SK-N-SH (cell line): ENCODE measurements around the gene ZC2HC1C. TPM values are rescaled to one million over a fixed set of nuclear protein-coding genes. Genes with fewer than 3 reads are reported as not detected.

Experiments used
- CTCF ChIA-PET: fragments of 300-600, 350-600 bp; formaldehyde crosslinking; extraction: SDS; loops from one replicate; lab custom pipeline; 2021; lab: Yijun Ruan, JAX
- POLR2A ChIA-PET: fragments of 350-600 bp; sonication (Branson Sonifier 250); formaldehyde crosslinking; extraction: SDS; loops from one replicate; lab custom pipeline; 2020; ENCODE audit warnings: antibody characterized with exemption, inconsistent platforms; lab: Yijun Ruan, JAX
- DNase-seq: peaks from one replicate; pipeline ENCODE4 v3.0.0; 2012
- H2AFZ ChIP-seq: fragments of 200-600 bp; sonication (generic); 2 replicates; pipeline ENCODE4 v1.8.1; 2016; ENCODE audit warnings: antibody characterized with exemption, mild to moderate bottlenecking, low read depth
- H3F3A ChIP-seq: fragments of 200-600 bp; sonication (generic); replicated peaks from 2 replicates; pipeline ENCODE3; 2016; ENCODE audit warnings: antibody characterized with exemption, mild to moderate bottlenecking; ENCODE audit not compliant: insufficient read depth
- H3K27ac ChIP-seq, 2 experiments: fragments of 200-500 bp in 1 of 2; fragments of 200-600 bp in 1 of 2; sonication (Bioruptor generic) in 1 of 2; sonication (generic), shearing (Covaris generic) in 1 of 2; 2 replicates each; pipeline versions ENCODE4 v1.5.1 to v1.6.1; 2014 to 2016; ENCODE audit warnings: low read depth in 2 of 2, inconsistent platforms in 1 of 2, low read length in 1 of 2, mild to moderate bottlenecking in 1 of 2, mixed read lengths in 1 of 2
- H3K27me3 ChIP-seq: fragments of 200-600 bp; sonication (generic), shearing (Covaris generic); 2 replicates; pipeline ENCODE4 v1.6.1; 2016; ENCODE audit warnings: mixed run types; ENCODE audit not compliant: insufficient read depth
- H3K36me3 ChIP-seq, 2 experiments: fragments of 200-500 bp in 1 of 2; fragments of 200-600 bp in 1 of 2; sonication (Bioruptor generic) in 1 of 2; sonication (generic) in 1 of 2; replicated peaks in 1 of 2; 2 replicates each; pipeline versions ENCODE3 to v1.5.1; 2014 to 2016; ENCODE audit warnings: low read length in 1 of 2, mild to moderate bottlenecking in 1 of 2; ENCODE audit not compliant: insufficient read depth in 2 of 2, control insufficient read depth in 1 of 2
- H3K4me1 ChIP-seq, 2 experiments: fragments of 200-500 bp in 1 of 2; fragments of 200-600 bp in 1 of 2; sonication (Bioruptor generic) in 1 of 2; sonication (generic), shearing (Covaris generic) in 1 of 2; 2 replicates each; pipeline versions ENCODE4 v1.5.1 to v1.6.1; 2014 to 2016; ENCODE audit warnings: low read depth in 1 of 2, low read length in 1 of 2, mixed run types in 1 of 2; ENCODE audit not compliant: insufficient read depth in 2 of 2, control insufficient read depth in 1 of 2
- H3K4me2 ChIP-seq: fragments of 200-600 bp; sonication (generic), shearing (Covaris generic); 2 replicates; pipeline ENCODE4 v1.6.1; 2017; ENCODE audit warnings: mixed run types
- H3K4me3 ChIP-seq, 2 experiments: fragments of 200-500 bp in 1 of 2; fragments of 200-600 bp in 1 of 2; sonication (Bioruptor generic) in 1 of 2; sonication (generic), shearing (Covaris generic) in 1 of 2; 2 replicates each; pipeline versions ENCODE4 v1.5.1 to v1.8.1; 2014 to 2016; ENCODE audit warnings: low read depth in 2 of 2, inconsistent platforms in 1 of 2, low read length in 1 of 2, mild to moderate bottlenecking in 1 of 2, mixed read lengths in 1 of 2, moderate library complexity in 1 of 2
- H3K79me2 ChIP-seq: fragments of 200-600 bp; sonication (generic); 2 replicates; pipeline ENCODE4 v1.8.1; 2017; ENCODE audit warnings: mild to moderate bottlenecking; ENCODE audit not compliant: insufficient read depth
- H3K9ac ChIP-seq: fragments of 200-600 bp; sonication (generic); 2 replicates; pipeline ENCODE4 v1.6.1; 2017; ENCODE audit warnings: mixed run types
- H3K9me2 ChIP-seq: fragments of 200-600 bp; sonication (generic); 2 replicates; pipeline ENCODE4 v1.6.1; 2017; ENCODE audit warnings: mixed run types
- H3K9me3 ChIP-seq: fragments of 200-600 bp; sonication (generic); 2 replicates; pipeline ENCODE4 v1.6.1; 2017; ENCODE audit warnings: mixed run types, mild to moderate bottlenecking, moderate library complexity
- H4K20me1 ChIP-seq: fragments of 200-600 bp; sonication (generic); 2 replicates; pipeline ENCODE4 v1.6.1; 2017; ENCODE audit warnings: mild to moderate bottlenecking, mixed run types; ENCODE audit not compliant: insufficient read depth
- CHD2 ChIP-seq: fragments of 150-350 bp; IDR thresholded peaks from 2 replicates; pipeline ENCODE4 v1.6.1; 2018; ENCODE audit warnings: low read length; ENCODE audit not compliant: partially characterized antibody
- CTCF ChIP-seq: fragments of 200-600 bp; sonication (generic); IDR thresholded peaks from 2 replicates; pipeline ENCODE4 v1.6.1; 2017; ENCODE audit warnings: antibody characterized with exemption, mild to moderate bottlenecking, moderate library complexity
- FOSL2 ChIP-seq: IDR thresholded peaks from 2 replicates; pipeline ENCODE4 v1.4.0; 2012; ENCODE audit warnings: low read depth, mild to moderate bottlenecking, moderate library complexity, borderline replicate concordance
- FOXM1 ChIP-seq: IDR thresholded peaks from 2 replicates; pipeline ENCODE4 v1.4.0; 2012; ENCODE audit warnings: low read depth, mild to moderate bottlenecking
- GABPA ChIP-seq: IDR thresholded peaks from 2 replicates; pipeline ENCODE4 v1.4.0; 2012; ENCODE audit warnings: low read depth, mild to moderate bottlenecking
- IRF3 ChIP-seq: fragments of 150-350 bp; IDR thresholded peaks from 2 replicates; pipeline ENCODE4 v1.6.1; 2016; ENCODE audit warnings: mild to moderate bottlenecking, low read depth, low read length
- MEF2A ChIP-seq: IDR thresholded peaks from 2 replicates; pipeline ENCODE4 v1.4.0; 2012; ENCODE audit warnings: low read depth, borderline replicate concordance
- MXI1 ChIP-seq: IDR thresholded peaks from 2 replicates; pipeline ENCODE4 v1.6.1; 2012; ENCODE audit warnings: mild to moderate bottlenecking, low read depth, low read length, improper control_type of control experiment
- NRF1 ChIP-seq: IDR thresholded peaks from 2 replicates; pipeline ENCODE4 v1.6.1; 2012; ENCODE audit warnings: low read depth, mild to moderate bottlenecking, low read length
- REST ChIP-seq: IDR thresholded peaks from 2 replicates; pipeline ENCODE4 v1.6.1; 2012; ENCODE audit warnings: mild to moderate bottlenecking, low read depth, low read length, moderate library complexity
- SMC3 ChIP-seq: IDR thresholded peaks from 2 replicates; pipeline ENCODE4 v1.6.1; 2012; ENCODE audit warnings: low read depth, low read length, improper control_type of control experiment
- USF1 ChIP-seq: IDR thresholded peaks from 2 replicates; pipeline ENCODE4 v1.4.0; 2012; ENCODE audit warnings: low read depth, borderline replicate concordance
- WGBS: methylation state at CpG from one replicate; pipeline ENCODE4 v1.1.6; 2017; ENCODE audit warnings: low lambda C conversion rate; 5-methylcytosine and 5-hydroxymethylcytosine counted together
- polyA plus RNA-seq, 3 experiments: library from polyadenylated mRNA; depleted of rRNA; stranded (reverse); fragments of >200 nt; gene quantifications; 2 replicates each; pipeline ENCODE4 v1.2.3, GENCODE V29; 2012
- TF ChIP-seq, protein P1 (sequence below): IDR thresholded peaks from 2 replicates; pipeline ENCODE4 v1.4.0; 2012; ENCODE audit warnings: low read depth
- TF ChIP-seq, protein P2 (sequence below): IDR thresholded peaks from 2 replicates; pipeline ENCODE4; 2012
- TF ChIP-seq, protein P3 (sequence below): fragments of 150-350 bp; IDR thresholded peaks from 2 replicates; pipeline ENCODE4 v1.6.1; 2017; ENCODE audit warnings: antibody characterized with exemption, low read length, low read depth, borderline replicate concordance

The ZC2HC1C gene
- polyA plus RNA-seq, 1 of the 3 experiments (the other 2 are of a cell fraction): 1.2 TPM

DNA sequence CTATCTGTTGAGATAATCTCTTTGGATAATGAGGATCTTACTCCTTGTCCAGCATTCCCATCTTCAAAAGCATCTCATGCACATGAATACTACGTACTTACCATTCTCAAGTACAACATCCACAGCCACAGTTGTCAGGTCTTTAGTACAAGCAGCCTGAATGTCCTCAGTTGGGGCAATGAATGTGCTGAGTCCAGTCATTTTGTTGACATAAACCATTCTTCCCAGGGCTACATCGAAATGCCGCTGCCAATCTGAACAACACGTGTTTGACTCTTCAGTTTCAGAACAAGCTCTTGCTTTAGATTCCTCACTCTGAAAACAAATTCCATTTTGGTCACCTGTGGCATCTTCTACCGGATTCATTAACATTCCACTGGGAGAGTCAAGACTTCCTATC lies 23.2 kb upstream of the ZC2HC1C start:
- Histone ChIP-seq H3K36me3 (no peaks in the 10 kb centered on the region), H3F3A (peaks cover 21% of the 10 kb centered on the region), H3K4me1 (peaks cover 24 to 27% of the 10 kb centered on the region in 2 experiments; a peak in 3 of 4 replicates), H3K4me3 (no peak overlapping the region), H3K9ac (no peak overlapping the region), H2AFZ (no peak overlapping the region), H3K79me2 (peaks cover 6% of the 10 kb centered on the region; the same call in 1 of the 2 replicates), H3K4me2 (0 out of 2 replicates have a peak overlapping the region, but pooled peaks have one; percentile 5), H3K27me3 (no peaks in the 10 kb centered on the region), H3K9me2 (no peaks in the 10 kb centered on the region), H3K9me3 (no peaks in the 10 kb centered on the region), H4K20me1 (no peaks in the 10 kb centered on the region), H3K27ac (no peak overlapping the region)
- TF ChIP-seq NRF1 (no peak), CTCF (no peak), GABPA (no peak), USF1 (no peak), FOXM1 (no peak), FOSL2 (no peak), IRF3 (no peak)
- TF ChIP-seq, protein P1, sequence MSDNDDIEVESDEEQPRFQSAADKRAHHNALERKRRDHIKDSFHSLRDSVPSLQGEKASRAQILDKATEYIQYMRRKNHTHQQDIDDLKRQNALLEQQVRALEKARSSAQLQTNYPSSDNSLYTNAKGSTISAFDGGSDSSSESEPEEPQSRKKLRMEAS: no peak
- TF ChIP-seq, protein P2, sequence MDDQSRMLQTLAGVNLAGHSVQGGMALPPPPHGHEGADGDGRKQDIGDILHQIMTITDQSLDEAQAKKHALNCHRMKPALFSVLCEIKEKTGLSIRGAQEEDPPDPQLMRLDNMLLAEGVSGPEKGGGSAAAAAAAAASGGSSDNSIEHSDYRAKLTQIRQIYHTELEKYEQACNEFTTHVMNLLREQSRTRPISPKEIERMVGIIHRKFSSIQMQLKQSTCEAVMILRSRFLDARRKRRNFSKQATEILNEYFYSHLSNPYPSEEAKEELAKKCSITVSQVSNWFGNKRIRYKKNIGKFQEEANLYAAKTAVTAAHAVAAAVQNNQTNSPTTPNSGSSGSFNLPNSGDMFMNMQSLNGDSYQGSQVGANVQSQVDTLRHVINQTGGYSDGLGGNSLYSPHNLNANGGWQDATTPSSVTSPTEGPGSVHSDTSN: no peak
- CTCF ChIA-PET: no interaction called here
- WGBS: 87% methylated on average over 5 of the region's 5 CpGs
- POLR2A ChIA-PET: interaction anchor here (0.5 kb wide), 1 partner anchor 157 kb away, joined by 3 read pairs; no protein-coding TSS in a partner anchor
- DNase-seq: no peak

DNA sequence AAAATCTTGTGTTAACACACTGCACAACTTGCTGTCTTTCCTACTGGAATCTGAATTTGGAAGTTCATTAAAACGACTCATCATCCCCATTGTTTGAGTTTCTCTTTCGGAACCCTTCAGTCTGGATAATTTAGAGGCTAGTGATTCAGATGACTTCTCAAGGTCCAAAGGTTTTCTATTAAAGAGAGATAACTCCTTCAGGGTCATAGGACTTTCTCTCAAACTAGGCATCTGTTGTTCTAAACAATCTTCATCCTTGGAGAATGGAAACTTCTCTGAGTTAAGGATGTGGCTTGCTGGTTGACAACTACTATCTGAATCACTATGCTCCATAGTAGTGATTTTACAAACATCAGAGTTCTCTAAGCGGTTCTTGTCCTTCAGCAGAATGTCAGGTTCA lies 22.5 kb upstream of the ZC2HC1C start:
- 80% methylated on average over 3 of the region's 3 CpGs for WGBS
- H3K4me2 ChIP-seq: peak overlapping the region; percentile 5; the same call in 1 of the 2 replicates
- no peaks in the 10 kb centered on the region for H3K27me3 ChIP-seq
- H3K36me3 ChIP-seq: no peaks in the 10 kb centered on the region
- no peak for DNase-seq
- no peak overlapping the region for H3K9ac ChIP-seq
- 0 out of 4 replicates have a peak overlapping the region, but pooled peaks of 1 of the 2 experiments have one; percentile 7 for H3K27ac ChIP-seq
- H3K9me2 ChIP-seq: no peaks in the 10 kb centered on the region
- ChIA-PET POLR2A (no interaction called here), CTCF (no interaction called here)
- peaks cover 16% of the 10 kb centered on the region for H3F3A ChIP-seq
- no peak overlapping the region for H3K4me3 ChIP-seq
- H3K9me3 ChIP-seq: no peaks in the 10 kb centered on the region
- peaks cover 6% of the 10 kb centered on the region; the same call in 1 of the 2 replicates for H3K79me2 ChIP-seq
- H3K4me1 ChIP-seq: peaks cover 17 to 26% of the 10 kb centered on the region in 2 experiments; a peak in 3 of 4 replicates
- H2AFZ ChIP-seq: no peak overlapping the region
- H4K20me1 ChIP-seq: no peaks in the 10 kb centered on the region
- TF ChIP-seq FOXM1 (no peak), CHD2 (no peak), SMC3 (no peak), MXI1 (no peak), REST (no peak), MEF2A (no peak), GABPA (no peak)
- TF ChIP-seq, protein P3, sequence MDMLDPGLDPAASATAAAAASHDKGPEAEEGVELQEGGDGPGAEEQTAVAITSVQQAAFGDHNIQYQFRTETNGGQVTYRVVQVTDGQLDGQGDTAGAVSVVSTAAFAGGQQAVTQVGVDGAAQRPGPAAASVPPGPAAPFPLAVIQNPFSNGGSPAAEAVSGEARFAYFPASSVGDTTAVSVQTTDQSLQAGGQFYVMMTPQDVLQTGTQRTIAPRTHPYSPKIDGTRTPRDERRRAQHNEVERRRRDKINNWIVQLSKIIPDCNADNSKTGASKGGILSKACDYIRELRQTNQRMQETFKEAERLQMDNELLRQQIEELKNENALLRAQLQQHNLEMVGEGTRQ: no peak
